Neural progenitor cell (in vitro differentiated cells): ENCODE data around the gene PEAK3. TPM values are rescaled to one million over a fixed set of nuclear protein-coding genes. Genes with fewer than 3 reads are reported as not detected.
A peak's percentile ranks its signal among the peaks of the same experiment; 100 is the strongest.

ENCODE experiments used
- DNase-seq: peaks from one replicate; pipeline ENCODE4 v3.0.0-alpha.2; 2016; ENCODE audit warnings: low spot score
- H2AFZ ChIP-seq: fragments of 200-600 bp; sonication (generic); replicated peaks from 2 replicates; pipeline ENCODE4 v1.6.1; 2016; ENCODE audit warnings: antibody characterized with exemption
- H3F3A ChIP-seq: fragments of 200-600 bp; sonication (generic); 2 replicates; pipeline ENCODE4 v1.6.1; 2016; ENCODE audit warnings: antibody characterized with exemption, low read depth
- H3K27ac ChIP-seq: fragments of 200-600 bp; sonication (generic); 2 replicates; pipeline ENCODE4 v1.5.1; 2016; ENCODE audit warnings: mild to moderate bottlenecking
- H3K27me3 ChIP-seq: fragments of 200-600 bp; sonication (generic); 2 replicates; pipeline ENCODE4 v1.6.1; 2016; ENCODE audit warnings: mild to moderate bottlenecking, moderate library complexity
- H3K36me3 ChIP-seq: fragments of 200-600 bp; sonication (generic); 2 replicates; pipeline ENCODE4 v1.5.1; 2016
- H3K4me1 ChIP-seq: fragments of 200-600 bp; sonication (generic); 2 replicates; pipeline ENCODE4 v1.6.1; 2016; ENCODE audit warnings: mixed run types
- H3K4me2 ChIP-seq: fragments of 200-600 bp; sonication (generic); 2 replicates; pipeline ENCODE4 v1.6.1; 2016
- H3K4me3 ChIP-seq: fragments of 200-600 bp; sonication (generic); 2 replicates; pipeline ENCODE4 v1.5.1; 2016
- H3K79me2 ChIP-seq: fragments of 200-600 bp; sonication (generic); 2 replicates; pipeline ENCODE4 v1.6.1; 2016; ENCODE audit warnings: low read depth
- H3K9ac ChIP-seq: fragments of 200-600 bp; sonication (generic); 2 replicates; pipeline ENCODE4 v1.6.1; 2016
- H3K9me3 ChIP-seq: fragments of 200-600 bp; sonication (generic); 2 replicates; pipeline ENCODE4 v1.5.1; 2016; ENCODE audit warnings: low read depth
- H4K20me1 ChIP-seq: fragments of 200-600 bp; sonication (generic); 2 replicates; pipeline ENCODE4 v1.6.1; 2016; ENCODE audit warnings: low read depth
- H3K27ac Mint-ChIP-seq: 3 replicates; pipeline ENCODE4 v1.8.0; 2021; ENCODE audit warnings: mixed read lengths
- H3K27me3 Mint-ChIP-seq: 2 replicates; pipeline ENCODE4 v1.8.0; 2022; ENCODE audit warnings: low read depth, mild to moderate bottlenecking, inconsistent platforms, moderate library complexity, mixed read lengths; ENCODE audit not compliant: insufficient read depth
- H3K36me3 Mint-ChIP-seq: 3 replicates; pipeline ENCODE4 v1.8.0; 2021; ENCODE audit warnings: mixed read lengths
- H3K4me1 Mint-ChIP-seq: 3 replicates; pipeline ENCODE4 v1.8.0; 2021; ENCODE audit warnings: mixed read lengths
- H3K4me3 Mint-ChIP-seq: 3 replicates; pipeline ENCODE4 v1.8.0; 2021; ENCODE audit warnings: mild to moderate bottlenecking, moderate library complexity, mixed read lengths
- H3K9me3 Mint-ChIP-seq: 3 replicates; pipeline ENCODE4 v1.8.0; 2020; ENCODE audit warnings: mixed read lengths
- CTCF ChIP-seq: fragments of 200-600 bp; sonication (generic); IDR thresholded peaks from 2 replicates; pipeline ENCODE4 v1.5.1; 2017; ENCODE audit warnings: antibody characterized with exemption, mild to moderate bottlenecking
- EZH2 ChIP-seq: fragments of 200-600 bp; sonication (generic); IDR thresholded peaks from 2 replicates; pipeline ENCODE4 v1.6.1; 2017; ENCODE audit warnings: antibody characterized with exemption, mild to moderate bottlenecking, moderate library complexity
- EZH2phosphoT487 ChIP-seq: fragments of 200-600 bp; sonication (generic); IDR thresholded peaks from 2 replicates; pipeline ENCODE4 v1.6.1; 2017; ENCODE audit warnings: antibody characterized with exemption
- total RNA-seq: library from RNA; depleted of rRNA; stranded (reverse); fragments of >200 nt; gene quantifications from 2 replicates; pipeline ENCODE4 v1.2.3, GENCODE V29; 2015; ENCODE audit warnings: low replicate concordance

The PEAK3 gene
- total RNA-seq, 1 donor from 2014 or later = not detected

DNA sequence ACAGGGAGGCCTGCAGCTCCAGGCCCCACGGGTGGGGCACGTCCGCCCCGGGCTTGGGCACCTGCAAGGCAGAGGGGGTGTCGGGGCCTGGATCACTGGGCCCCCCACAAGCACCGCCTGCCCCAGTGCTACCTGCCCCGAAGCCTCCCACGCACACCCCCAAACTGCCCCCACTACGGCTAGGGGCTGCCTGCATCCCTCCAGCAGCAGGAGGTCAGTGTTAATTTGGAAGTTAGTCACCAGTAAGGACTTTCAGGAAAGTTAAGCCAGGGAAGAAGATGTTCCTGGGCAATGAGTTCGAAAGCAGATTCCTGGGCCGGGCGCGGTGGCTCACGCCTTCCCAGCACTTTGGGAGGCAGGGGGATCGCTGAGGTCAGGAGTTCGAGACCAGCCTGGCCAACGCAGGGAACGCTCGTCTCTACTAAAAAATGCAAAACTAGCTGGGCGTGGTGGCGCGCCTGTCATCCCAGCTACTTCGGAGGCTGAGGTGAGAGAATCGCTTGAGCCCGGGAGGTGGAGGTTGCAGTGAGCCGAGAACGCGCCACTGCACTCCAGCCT lies 5.5 kb downstream of the PEAK3 start:
- no peak overlapping the region for H3K4me3 Mint-ChIP-seq

GRCh38 chr19:2275588-2276428 lies 6.2 kb downstream of the PEAK3 start:
- Histone ChIP-seq H3F3A (peaks cover 26% of the 10 kb centered on the region), H3K4me2 (no peak overlapping the region), H3K9me3 (no peaks in the 10 kb centered on the region), H3K9ac (no peak overlapping the region), H3K79me2 (peaks cover 35% of the 10 kb centered on the region), H4K20me1 (peaks cover 45% of the 10 kb centered on the region), H3K4me3 (no peak overlapping the region), H3K4me1 (peaks cover 17% of the 10 kb centered on the region), H3K27ac (no peak overlapping the region), H3K27me3 (no peaks in the 10 kb centered on the region), H2AFZ (no peak overlapping the region), H3K36me3 (no peaks in the 10 kb centered on the region)
- no peaks in the 10 kb centered on the region for H3K9me3 Mint-ChIP-seq
- H3K4me1 Mint-ChIP-seq = peaks cover 27% of the 10 kb centered on the region
- no peak overlapping the region for H3K27ac Mint-ChIP-seq
- H3K4me3 Mint-ChIP-seq = no peak overlapping the region
- DNase-seq = no peak
- TF ChIP-seq EZH2phosphoT487 = no peak
- TF ChIP-seq EZH2 = no peak
- no peak for TF ChIP-seq CTCF
- H3K36me3 Mint-ChIP-seq = peaks cover 5% of the 10 kb centered on the region
- H3K27me3 Mint-ChIP-seq = peaks cover 6% of the 10 kb centered on the region

More for the DNA sequence above, 5.5 kb downstream of the PEAK3 start:
- Histone ChIP-seq H3K9me3 (no peaks in the 10 kb centered on the region), H3K9ac (no peak overlapping the region), H3K79me2 (peaks cover 28% of the 10 kb centered on the region), H2AFZ (no peak overlapping the region), H3K36me3 (no peaks in the 10 kb centered on the region), H3K27me3 (peaks cover 1% of the 10 kb centered on the region), H3K27ac (no peak overlapping the region), H4K20me1 (peaks cover 38% of the 10 kb centered on the region), H3K4me3 (no peak overlapping the region), H3F3A (peaks cover 21% of the 10 kb centered on the region), H3K4me2 (no peak overlapping the region), H3K4me1 (peaks cover 13% of the 10 kb centered on the region)
- no peak for DNase-seq
- Mint-ChIP-seq H3K27me3 (peaks cover 6% of the 10 kb centered on the region), H3K9me3 (no peaks in the 10 kb centered on the region), H3K36me3 (peaks cover 3% of the 10 kb centered on the region), H3K4me1 (peaks cover 24% of the 10 kb centered on the region), H3K27ac (peak overlapping the region; percentile 63)
- TF ChIP-seq CTCF (no peak), EZH2 (no peak), EZH2phosphoT487 (no peak)

- Histone ChIP-seq H3K9me3 (no peaks in the 10 kb centered on the region), H3K79me2 (peaks cover 43% of the 10 kb centered on the region), H3K27me3 (no peaks in the 10 kb centered on the region), H4K20me1 (peaks cover 53% of the 10 kb centered on the region), H2AFZ (no peak overlapping the region), H3K4me2 (no peak overlapping the region), H3K4me1 (peaks cover 17% of the 10 kb centered on the region), H3K27ac (no peak overlapping the region), H3K9ac (no peak overlapping the region), H3K4me3 (no peak overlapping the region), H3F3A (peaks cover 26% of the 10 kb centered on the region), H3K36me3 (no peaks in the 10 kb centered on the region)
- Mint-ChIP-seq H3K27ac (no peak overlapping the region), H3K9me3 (no peaks in the 10 kb centered on the region), H3K36me3 (peaks cover 5% of the 10 kb centered on the region), H3K27me3 (peaks cover 6% of the 10 kb centered on the region), H3K4me3 (no peak overlapping the region), H3K4me1 (peaks cover 27% of the 10 kb centered on the region)
- DNase-seq = peak; percentile 85
- TF ChIP-seq EZH2phosphoT487 (no peak), CTCF (peak; percentile 66), EZH2 (no peak)
Measured at GRCh38 chr19:2274931-2275535, 6.9 kb downstream of the PEAK3 start.
